Activated T-cell treated with anti-CD3 and anti-CD28 coated beads, Interleukin-2, amount 50 U/mL, for 4 hours (primary cell): ENCODE results near the gene FKBP5. TPM values are rescaled to one million over a fixed set of nuclear protein-coding genes. Genes with fewer than 3 reads are reported as not detected.

ENCODE experiments used
- ATAC-seq, 2 donors: fragments of 200-7000 bp; cut with Tn5 transposase; one replicate each; pipeline ENCODE4 v1.10.0; 2021
- DNase-seq: peaks from one replicate; pipeline ENCODE4 v3.0.0-alpha.2; 2020
- H3K27me3 Mint-ChIP-seq: one replicate; pipeline ENCODE4 v1.8.0; 2021; ENCODE audit warnings: low read depth, mixed read lengths
- H3K36me3 Mint-ChIP-seq: one replicate; pipeline ENCODE4 v1.8.0; 2022; ENCODE audit warnings: mixed read lengths; ENCODE audit not compliant: insufficient read depth
- H3K4me1 Mint-ChIP-seq: one replicate; pipeline ENCODE4 v1.8.0; 2021; ENCODE audit warnings: low read depth, mixed read lengths
- H3K4me3 Mint-ChIP-seq: one replicate; pipeline ENCODE4 v1.8.0; 2021; ENCODE audit warnings: mild to moderate bottlenecking, moderate library complexity, mixed read lengths
- H3K9me3 Mint-ChIP-seq: one replicate; pipeline ENCODE4 v1.8.0; 2021; ENCODE audit warnings: mixed read lengths
- total RNA-seq, 3 donors: library from RNA; stranded (reverse); gene quantifications; one replicate each; pipeline ENCODE4 v1.2.1, GENCODE V29; 2021

The FKBP5 gene
- total RNA-seq, 3 donors from 2014 or later: 46.5 to 62.3 (median 59.9) TPM

DNA sequence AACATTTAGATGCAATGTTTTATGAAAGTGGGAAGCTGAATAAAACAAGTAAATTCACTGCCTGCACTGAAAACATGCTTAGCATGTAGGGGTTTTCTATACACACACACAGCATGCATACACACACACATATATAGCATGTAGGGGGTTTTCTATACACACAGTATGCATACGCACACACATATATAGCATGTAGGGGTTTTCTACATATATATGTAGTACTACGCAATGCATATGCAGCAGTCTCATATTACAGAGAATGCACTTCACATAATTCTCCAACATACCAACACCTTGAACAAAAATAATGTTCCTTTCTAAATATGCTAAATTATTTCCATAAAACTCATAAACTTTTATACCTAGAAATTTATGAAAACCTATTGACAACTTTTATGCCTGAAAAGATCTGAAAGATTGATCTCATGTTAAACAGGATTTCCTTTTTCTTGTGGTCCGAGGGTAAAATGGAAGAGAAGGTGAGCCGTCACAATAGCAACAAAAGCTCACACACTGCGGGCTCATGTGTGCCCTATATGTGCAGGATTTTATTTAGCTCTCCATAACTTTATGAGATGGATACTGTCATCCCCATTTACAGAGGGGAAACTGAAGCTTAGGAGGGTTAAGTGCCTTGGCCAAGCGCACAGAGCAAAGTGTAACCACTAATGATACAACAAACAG lies 94.1 kb downstream of the FKBP5 start:
- DNase-seq (no peak), ATAC-seq (no peak)
- no peaks in the 10 kb centered on the region for H3K9me3 Mint-ChIP-seq
- H3K36me3 Mint-ChIP-seq: peaks cover 40% of the 10 kb centered on the region
- H3K27me3 Mint-ChIP-seq: no peaks in the 10 kb centered on the region
- H3K4me3 Mint-ChIP-seq: peak overlapping the region; percentile 35
- peaks cover 83% of the 10 kb centered on the region for H3K4me1 Mint-ChIP-seq

DNA sequence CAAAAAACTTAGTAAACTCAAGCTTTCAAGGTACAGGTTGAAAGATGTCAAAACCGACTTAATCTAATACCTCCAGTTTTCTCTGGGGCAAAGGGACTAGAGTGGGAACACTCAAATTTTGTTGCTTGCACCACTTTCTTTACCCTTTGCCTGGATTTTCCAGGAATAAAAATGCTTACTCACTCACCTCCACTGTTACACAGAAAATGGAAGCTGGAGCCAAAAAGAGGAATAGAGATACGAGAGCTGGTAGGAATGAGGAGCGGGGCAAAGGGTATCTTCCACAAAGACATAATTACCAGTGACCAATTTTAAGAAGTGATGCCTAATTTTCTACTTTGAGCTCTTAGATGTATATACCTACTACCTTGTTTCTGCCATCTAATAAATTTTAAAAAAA lies 96.5 kb downstream of the FKBP5 start:
- DNase-seq (no peak), ATAC-seq (no peak)
- Mint-ChIP-seq H3K27me3 (no peaks in the 10 kb centered on the region), H3K9me3 (no peaks in the 10 kb centered on the region), H3K4me3 (no peak overlapping the region), H3K36me3 (peaks cover 42% of the 10 kb centered on the region), H3K4me1 (peaks cover 79% of the 10 kb centered on the region)

DNA sequence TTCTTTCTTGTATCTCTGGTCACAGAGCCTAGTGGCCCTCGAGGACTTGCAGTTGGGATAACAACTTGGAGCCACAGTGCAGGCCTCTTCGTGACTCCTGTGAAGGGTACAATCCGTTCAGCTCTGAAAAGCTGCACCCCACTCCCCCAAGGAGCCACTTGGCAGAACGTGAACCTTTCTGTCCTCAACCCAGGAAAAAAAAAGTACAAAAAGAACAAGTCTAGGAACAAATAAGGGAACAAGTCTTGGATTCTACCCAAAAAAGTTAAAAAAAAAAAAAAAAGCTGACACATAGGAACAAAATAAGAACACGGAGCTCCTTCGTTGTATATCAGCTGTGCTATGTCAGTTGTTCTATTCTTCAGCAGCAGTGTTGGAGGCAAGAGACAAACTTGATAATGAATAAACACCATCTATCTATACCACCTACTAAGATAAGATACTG lies 98.1 kb downstream of the FKBP5 start:
- DNase-seq: no peak
- Mint-ChIP-seq H3K4me1 (peaks cover 80% of the 10 kb centered on the region), H3K9me3 (no peaks in the 10 kb centered on the region), H3K4me3 (no peak overlapping the region), H3K36me3 (peaks cover 43% of the 10 kb centered on the region), H3K27me3 (no peaks in the 10 kb centered on the region)
- ATAC-seq: no peak

DNA sequence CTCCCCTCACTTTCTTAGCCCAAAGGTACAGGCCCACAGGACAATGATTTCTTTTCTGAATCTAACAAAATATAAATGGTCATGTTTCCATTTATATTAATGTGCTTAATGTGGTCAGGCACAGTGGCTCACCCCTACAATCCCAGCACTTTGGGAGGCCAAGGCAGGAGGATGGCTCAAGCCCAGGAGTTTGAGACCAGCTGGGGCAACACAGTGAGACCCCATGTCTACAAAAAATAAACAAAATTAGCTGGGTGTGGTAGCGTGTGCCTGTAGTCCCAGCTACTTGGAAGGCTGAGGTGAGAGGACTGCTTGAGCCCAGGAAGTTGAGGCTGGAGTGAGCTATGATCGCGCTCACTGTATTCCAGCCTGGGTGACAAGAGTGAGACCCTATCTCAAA lies 98.8 kb downstream of the FKBP5 start:
- Mint-ChIP-seq H3K36me3 (peaks cover 44% of the 10 kb centered on the region), H3K27me3 (no peaks in the 10 kb centered on the region), H3K4me1 (peaks cover 77% of the 10 kb centered on the region)

DNA sequence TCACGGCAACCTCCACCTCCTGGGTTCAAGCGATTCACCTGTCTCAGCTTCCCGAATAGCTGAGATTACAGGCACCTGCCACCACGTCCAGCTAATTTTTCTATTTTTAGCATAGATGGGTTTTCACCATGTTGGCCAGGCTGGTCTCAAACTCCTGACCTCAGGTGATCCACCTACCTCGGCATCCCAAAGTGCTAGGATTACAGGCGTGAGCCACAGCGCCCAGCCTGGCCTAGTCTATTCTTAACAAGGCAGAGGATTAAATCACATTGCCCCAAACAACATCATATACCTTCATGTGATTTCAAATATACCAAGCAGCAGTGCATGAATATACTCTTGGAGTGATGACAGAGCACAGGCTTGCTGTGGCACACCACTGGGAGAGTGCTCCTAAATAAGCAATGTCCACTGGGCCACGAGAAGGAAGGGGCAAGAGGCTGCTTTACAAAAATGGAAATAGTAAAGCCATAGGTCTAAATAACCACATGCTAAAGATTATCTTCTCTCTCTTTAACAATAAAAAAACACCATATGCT lies 99.4 kb downstream of the FKBP5 start:
- Mint-ChIP-seq H3K9me3 (no peaks in the 10 kb centered on the region), H3K36me3 (peaks cover 39% of the 10 kb centered on the region), H3K27me3 (no peaks in the 10 kb centered on the region), H3K4me3 (no peak overlapping the region), H3K4me1 (peaks cover 77% of the 10 kb centered on the region)
- ATAC-seq (no peak), DNase-seq (no peak)

More for the DNA sequence above, 98.8 kb downstream of the FKBP5 start:
- Mint-ChIP-seq H3K4me3 (no peak overlapping the region), H3K9me3 (no peaks in the 10 kb centered on the region)
- DNase-seq: no peak
- ATAC-seq: no peak

DNA sequence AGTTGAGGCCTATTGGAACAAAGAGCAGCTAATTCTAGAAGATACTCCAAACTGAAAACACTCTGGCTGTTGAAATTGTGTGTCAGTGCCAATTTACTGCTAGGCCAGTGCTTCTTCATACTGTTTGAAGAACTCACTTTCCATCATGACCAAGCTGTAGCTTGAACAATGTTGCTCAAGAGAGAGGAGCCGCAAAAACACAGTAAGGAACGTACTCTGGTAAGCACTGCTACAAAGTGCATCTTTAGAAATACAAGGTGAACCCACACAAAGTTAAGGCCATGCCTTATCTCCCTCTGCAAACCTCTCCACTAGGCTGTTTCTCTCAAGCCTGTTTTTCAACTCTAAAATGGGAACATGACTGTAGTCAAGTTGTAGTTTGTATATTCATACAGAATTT lies 101.5 kb downstream of the FKBP5 start:
- peaks cover 70% of the 10 kb centered on the region for H3K4me1 Mint-ChIP-seq
- DNase-seq: no peak
- ATAC-seq: no peak

DNA sequence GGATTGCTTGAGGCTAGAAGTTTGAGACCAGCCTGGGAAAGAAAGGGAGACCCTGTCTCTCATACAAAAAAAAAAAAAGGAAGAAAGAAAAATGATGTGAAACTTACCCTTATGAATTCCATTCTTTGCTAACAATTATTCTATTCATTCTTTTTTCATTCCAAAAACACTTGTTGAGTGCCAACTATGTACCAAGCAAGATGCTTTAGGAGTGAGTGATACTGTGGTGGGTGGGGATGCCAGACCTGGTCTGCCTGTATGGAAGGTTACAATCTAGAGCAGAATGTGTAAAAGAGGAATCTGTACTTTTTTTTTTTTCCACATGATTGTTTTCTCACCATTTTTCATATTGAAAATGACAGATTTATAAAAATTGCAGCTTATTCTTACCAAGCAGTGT lies 102.2 kb downstream of the FKBP5 start:
- no peak for ATAC-seq
- DNase-seq: no peak
- Mint-ChIP-seq H3K4me3 (no peak overlapping the region), H3K4me1 (peaks cover 67% of the 10 kb centered on the region), H3K27me3 (no peaks in the 10 kb centered on the region), H3K36me3 (peaks cover 34% of the 10 kb centered on the region), H3K9me3 (no peaks in the 10 kb centered on the region)

More for the DNA sequence above, 101.5 kb downstream of the FKBP5 start:
- H3K4me3 Mint-ChIP-seq: no peak overlapping the region
- H3K36me3 Mint-ChIP-seq: peaks cover 36% of the 10 kb centered on the region
- no peaks in the 10 kb centered on the region for H3K27me3 Mint-ChIP-seq
- no peaks in the 10 kb centered on the region for H3K9me3 Mint-ChIP-seq

DNA sequence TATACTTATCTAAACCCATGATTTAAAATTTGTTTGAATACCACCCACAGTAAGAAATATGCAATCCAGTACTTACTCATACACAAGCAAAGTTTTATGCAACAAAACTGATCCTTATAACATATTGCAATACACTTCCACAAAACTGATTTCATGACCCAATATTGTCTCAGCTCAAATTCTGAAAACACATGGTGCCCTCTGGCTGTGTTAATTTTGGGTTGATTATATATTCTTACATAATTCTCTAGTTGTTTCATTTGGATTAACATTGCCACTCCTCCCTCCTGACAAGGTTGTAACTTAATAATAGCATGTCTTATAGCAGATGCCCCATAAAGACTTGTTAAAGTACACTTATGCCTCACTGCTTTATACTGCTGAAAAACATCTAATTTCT lies 103.1 kb downstream of the FKBP5 start:
- ATAC-seq (no peak), DNase-seq (no peak)
- Mint-ChIP-seq H3K4me1 (peaks cover 60% of the 10 kb centered on the region), H3K9me3 (no peaks in the 10 kb centered on the region), H3K27me3 (no peaks in the 10 kb centered on the region), H3K4me3 (no peak overlapping the region), H3K36me3 (peaks cover 33% of the 10 kb centered on the region)

DNA sequence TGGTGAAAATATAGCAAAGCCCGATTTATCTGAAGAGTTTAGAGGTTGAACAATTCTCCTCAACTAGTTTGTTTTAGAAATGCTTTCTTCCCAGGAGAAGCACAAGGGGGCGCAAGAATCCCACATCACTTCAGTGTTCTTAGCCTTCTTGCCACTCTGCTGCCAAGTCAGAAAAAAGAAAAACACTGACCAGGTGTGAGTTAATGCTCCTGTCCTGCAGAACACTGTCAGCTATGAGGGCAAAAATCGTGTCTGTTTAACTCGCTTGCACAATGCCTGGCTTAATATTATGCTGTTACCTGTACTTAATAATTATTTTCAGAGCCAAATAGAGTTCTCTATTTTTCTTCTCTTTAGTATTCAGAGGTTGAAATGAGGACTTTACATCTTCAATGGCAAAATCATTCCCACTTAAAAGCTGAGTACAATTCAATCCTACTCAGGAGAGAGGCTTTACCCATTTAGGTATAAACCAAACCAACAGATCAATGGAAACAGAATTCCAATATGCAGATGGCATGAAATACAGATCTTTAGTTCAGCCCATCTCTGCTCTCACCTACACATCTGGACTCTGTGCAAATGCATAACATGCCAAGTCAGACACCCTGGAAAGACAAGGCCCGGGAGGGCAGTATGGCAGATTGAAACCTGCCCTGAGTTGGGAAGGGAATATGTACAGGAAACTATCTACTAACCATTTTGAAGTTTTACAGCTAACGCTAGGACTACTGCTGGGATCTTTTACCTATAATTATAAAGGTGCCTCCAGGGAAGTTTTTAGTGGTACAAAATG lies 104.6 kb downstream of the FKBP5 start:
- Mint-ChIP-seq H3K27me3 (no peaks in the 10 kb centered on the region), H3K4me1 (peaks cover 51% of the 10 kb centered on the region), H3K36me3 (peaks cover 25% of the 10 kb centered on the region), H3K9me3 (no peaks in the 10 kb centered on the region), H3K4me3 (no peak overlapping the region)
- ATAC-seq (peak; percentile 66 to 73), DNase-seq (peak; percentile 70)

DNA sequence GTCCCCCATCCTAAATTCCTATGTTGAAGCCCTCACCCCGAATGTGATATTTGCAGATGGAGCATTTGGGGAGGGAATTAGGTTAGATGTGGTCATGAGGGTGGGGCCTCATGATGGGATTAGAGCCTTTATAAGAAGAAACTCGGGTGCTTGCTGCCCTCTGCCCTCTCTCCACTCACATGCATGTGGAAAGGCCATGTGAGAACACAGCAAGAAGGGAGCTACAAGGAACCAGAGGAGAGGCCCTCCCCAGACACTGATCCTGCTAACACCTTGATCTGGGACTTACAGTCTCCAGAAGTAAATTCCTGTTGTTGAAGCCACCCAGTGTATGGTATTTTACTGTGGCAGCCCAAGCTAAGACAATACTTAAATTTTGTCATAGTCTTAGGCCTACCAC lies 106.4 kb downstream of the FKBP5 start:
- Mint-ChIP-seq H3K36me3 (peaks cover 28% of the 10 kb centered on the region), H3K9me3 (no peaks in the 10 kb centered on the region), H3K27me3 (no peaks in the 10 kb centered on the region), H3K4me1 (peaks cover 47% of the 10 kb centered on the region), H3K4me3 (no peak overlapping the region)
- ATAC-seq: no peak
- no peak for DNase-seq

DNA sequence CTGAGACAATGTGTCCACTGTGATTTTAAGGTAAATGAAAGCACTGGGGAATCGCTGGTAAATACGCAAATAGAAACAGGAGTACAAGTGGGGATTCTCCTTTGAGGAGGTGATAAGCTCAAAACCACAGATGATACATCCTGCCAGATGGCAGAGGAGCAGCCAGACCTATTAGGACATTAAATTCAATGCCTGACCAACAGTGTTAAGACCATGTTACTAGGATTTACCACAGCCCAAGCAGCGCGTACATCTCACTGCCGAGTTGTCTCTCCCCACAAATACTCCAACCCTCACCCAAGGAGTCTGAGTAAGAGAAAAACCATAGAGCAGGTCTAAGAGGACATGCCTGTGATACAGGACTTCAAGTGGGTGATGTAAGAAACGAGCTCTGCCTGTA lies 107.1 kb downstream of the FKBP5 start:
- Mint-ChIP-seq H3K36me3 (peaks cover 29% of the 10 kb centered on the region), H3K27me3 (no peaks in the 10 kb centered on the region), H3K4me1 (peaks cover 40% of the 10 kb centered on the region), H3K9me3 (no peaks in the 10 kb centered on the region), H3K4me3 (no peak overlapping the region)
- no peak for DNase-seq
- ATAC-seq: no peak

DNA sequence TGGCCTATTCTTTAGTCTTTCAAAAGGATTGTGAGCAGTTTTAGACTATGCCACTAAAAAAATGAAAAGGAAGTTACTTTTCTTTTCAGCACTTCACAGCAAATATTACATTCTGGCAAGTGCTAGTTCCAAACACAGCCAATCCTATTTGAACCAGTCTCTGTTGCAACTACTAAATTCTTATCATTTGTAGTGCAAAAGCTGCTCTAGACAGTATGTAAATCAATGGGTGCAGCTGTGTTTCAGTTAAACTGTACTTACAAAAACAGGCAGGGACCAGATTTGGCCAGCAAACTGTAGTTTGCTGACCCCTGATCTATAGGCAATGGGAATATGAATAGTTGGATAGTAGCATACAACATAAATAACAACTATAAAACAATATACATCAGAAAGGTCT lies 107.9 kb downstream of the FKBP5 start:
- no peaks in the 10 kb centered on the region for H3K27me3 Mint-ChIP-seq
- H3K4me3 Mint-ChIP-seq: no peak overlapping the region
- H3K4me1 Mint-ChIP-seq: peaks cover 32% of the 10 kb centered on the region
- ATAC-seq (no peak), DNase-seq (no peak)
- H3K9me3 Mint-ChIP-seq: no peaks in the 10 kb centered on the region
- H3K36me3 Mint-ChIP-seq: peaks cover 24% of the 10 kb centered on the region

DNA sequence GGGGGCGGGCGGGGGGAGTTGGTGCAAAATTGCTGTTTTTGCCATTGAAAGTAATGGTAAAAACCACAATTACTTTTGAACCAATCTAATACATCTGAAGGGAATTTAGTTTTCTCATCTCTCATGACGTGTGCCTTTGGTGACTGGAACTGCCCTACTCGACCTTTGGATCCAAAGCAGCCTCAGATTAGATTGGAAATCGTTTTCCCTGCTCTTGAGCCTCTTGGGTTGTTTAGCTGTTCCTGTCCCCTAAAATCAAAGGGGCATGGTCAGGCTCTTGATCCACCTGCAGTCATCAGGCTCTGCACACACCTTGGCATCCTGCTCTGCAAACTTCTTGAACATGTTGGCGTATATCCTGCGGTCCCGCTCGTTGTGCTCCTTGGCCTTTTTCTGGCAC lies 112.0 kb downstream of the FKBP5 start:
- H3K27me3 Mint-ChIP-seq: no peaks in the 10 kb centered on the region
- H3K4me3 Mint-ChIP-seq: no peak overlapping the region
- H3K4me1 Mint-ChIP-seq: peaks cover 6% of the 10 kb centered on the region
- no peak for ATAC-seq
- peaks cover 30% of the 10 kb centered on the region for H3K36me3 Mint-ChIP-seq
- no peaks in the 10 kb centered on the region for H3K9me3 Mint-ChIP-seq
- no peak for DNase-seq

DNA sequence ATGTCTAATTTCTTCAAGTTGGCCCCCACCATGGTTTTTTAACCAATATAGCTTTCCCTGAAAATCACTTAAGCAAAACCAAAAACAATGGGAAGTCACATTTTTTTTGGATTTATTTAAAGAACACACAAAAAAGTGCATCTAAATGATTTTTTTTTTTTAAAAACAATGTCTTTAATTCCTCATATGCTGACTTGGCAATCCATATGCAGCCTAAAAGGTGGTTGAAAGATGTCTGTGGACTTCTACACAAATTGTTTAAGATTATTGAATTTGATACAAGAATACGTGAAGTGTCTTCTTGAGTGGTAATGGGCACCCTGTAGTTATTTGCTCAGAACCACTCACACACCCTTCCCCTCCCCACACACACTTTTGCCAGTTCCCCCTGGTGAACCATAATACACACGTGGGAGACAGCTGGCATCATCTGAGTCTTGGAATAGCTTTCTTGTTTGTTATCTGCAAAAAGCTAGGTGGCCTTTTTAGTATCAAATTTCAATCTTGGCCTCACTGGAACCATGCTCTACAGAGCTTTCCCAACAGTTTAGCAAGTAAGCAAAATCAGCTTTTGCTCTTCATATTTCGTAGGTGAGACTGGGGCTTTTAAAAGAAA lies 115.1 kb downstream of the FKBP5 start:
- H3K36me3 Mint-ChIP-seq: peaks cover 28% of the 10 kb centered on the region
- peaks cover 3% of the 10 kb centered on the region for H3K4me1 Mint-ChIP-seq
- ATAC-seq: no peak

More for the DNA sequence above, 115.1 kb downstream of the FKBP5 start:
- H3K4me3 Mint-ChIP-seq: no peak overlapping the region
- no peaks in the 10 kb centered on the region for H3K9me3 Mint-ChIP-seq
- DNase-seq: no peak
- no peaks in the 10 kb centered on the region for H3K27me3 Mint-ChIP-seq
